ENCODE data around the gene PPWD1.

PPWD1 gene

GRCh38 chr5:65562731-65563701, at the start of gene PPWD1, which contains the start of gene CENPK:
Gene PPWD1 (plus strand): TSS chr5:65563296. CDS start chr5:65563311, 15 bp downstream.
Gene CENPK (minus strand): TSS chr5:65563168. CDS start chr5:65554907, 8,261 bp downstream.
- peak; percentile 81 to 97 for DNase-seq (ENCODE audit: low read depth in 1 of 2, low spot score in 1 of 2)
- in situ Hi-C loops (cut with HindIII; ENCODE audit: low pct_unique_long_range_greater_than_20kb, low sequenced_read_pairs): no loop called here
- no peak for TF ChIP-seq JUND (IDR thresholded peaks at IDR 0.05; ENCODE audit: low read depth)

GRCh38 chr5:65525726-65526125, 37.4 kb upstream of the PPWD1 start:
- DNase-seq (ENCODE audit: low read depth in 1 of 2, low spot score in 1 of 2): no peak
- TF ChIP-seq JUND (IDR thresholded peaks at IDR 0.05; ENCODE audit: low read depth): no peak
- in situ Hi-C loops (cut with HindIII; ENCODE audit: low pct_unique_long_range_greater_than_20kb, low sequenced_read_pairs): no loop called here

GRCh38 chr5:65530904-65531303, 32.2 kb upstream of the PPWD1 start:
- no peak for DNase-seq (ENCODE audit: low read depth in 1 of 2, low spot score in 1 of 2)
- TF ChIP-seq JUND (IDR thresholded peaks at IDR 0.05; ENCODE audit: low read depth): no peak
- in situ Hi-C loops (cut with HindIII; ENCODE audit: low pct_unique_long_range_greater_than_20kb, low sequenced_read_pairs): no loop called here

- in situ Hi-C loops (cut with HindIII; ENCODE audit: low pct_unique_long_range_greater_than_20kb, low sequenced_read_pairs): no loop called here
- TF ChIP-seq JUND (IDR thresholded peaks at IDR 0.05; ENCODE audit: low read depth): no peak
- no peak for DNase-seq (ENCODE audit: low read depth in 1 of 2, low spot score in 1 of 2)
These were observed 27.5 kb upstream of the PPWD1 start for GRCh38 chr5:65535529-65535987.

- in situ Hi-C loops (cut with HindIII; ENCODE audit: low pct_unique_long_range_greater_than_20kb, low sequenced_read_pairs): no loop called here
These were observed 23.3 kb upstream of the PPWD1 start for GRCh38 chr5:65539827-65540226.

GRCh38 chr5:65544473-65544872, 18.6 kb upstream of the PPWD1 start:
- no peak for TF ChIP-seq JUND (IDR thresholded peaks at IDR 0.05; ENCODE audit: low read depth)
- in situ Hi-C loops (cut with HindIII; ENCODE audit: low pct_unique_long_range_greater_than_20kb, low sequenced_read_pairs): no loop called here
- no peak for DNase-seq (ENCODE audit: low read depth in 1 of 2, low spot score in 1 of 2)

More at GRCh38 chr5:65539827-65540226, 23.3 kb upstream of the PPWD1 start:
- TF ChIP-seq JUND (IDR thresholded peaks at IDR 0.05; ENCODE audit: low read depth): no peak
- no peak for DNase-seq (ENCODE audit: low read depth in 1 of 2, low spot score in 1 of 2)

GRCh38 chr5:65546141-65546540, 17.0 kb upstream of the PPWD1 start:
- no peak for DNase-seq (ENCODE audit: low read depth in 1 of 2, low spot score in 1 of 2)
- TF ChIP-seq JUND (IDR thresholded peaks at IDR 0.05; ENCODE audit: low read depth): no peak
- in situ Hi-C loops (cut with HindIII; ENCODE audit: low pct_unique_long_range_greater_than_20kb, low sequenced_read_pairs): no loop called here

- no peak for TF ChIP-seq JUND (IDR thresholded peaks at IDR 0.05; ENCODE audit: low read depth)
- in situ Hi-C loops (cut with HindIII; ENCODE audit: low pct_unique_long_range_greater_than_20kb, low sequenced_read_pairs): no loop called here
- DNase-seq (ENCODE audit: low read depth in 1 of 2, low spot score in 1 of 2): no peak
These were observed 14.8 kb upstream of the PPWD1 start for GRCh38 chr5:65548281-65548680.

- no peak for TF ChIP-seq JUND (IDR thresholded peaks at IDR 0.05; ENCODE audit: low read depth)
- in situ Hi-C loops (cut with HindIII; ENCODE audit: low pct_unique_long_range_greater_than_20kb, low sequenced_read_pairs): no loop called here
These were observed 9.2 kb upstream of the PPWD1 start for GRCh38 chr5:65553941-65554340.

GRCh38 chr5:65555287-65555686, 7.8 kb upstream of the PPWD1 start:
- DNase-seq (ENCODE audit: low read depth in 1 of 2, low spot score in 1 of 2): no peak
- no peak for TF ChIP-seq JUND (IDR thresholded peaks at IDR 0.05; ENCODE audit: low read depth)
- in situ Hi-C loops (cut with HindIII; ENCODE audit: low pct_unique_long_range_greater_than_20kb, low sequenced_read_pairs): no loop called here

More at GRCh38 chr5:65553941-65554340, 9.2 kb upstream of the PPWD1 start:
- DNase-seq (ENCODE audit: low read depth in 1 of 2, low spot score in 1 of 2): no peak

GRCh38 chr5:65556181-65556580, 6.9 kb upstream of the PPWD1 start:
- no peak for DNase-seq (ENCODE audit: low read depth in 1 of 2, low spot score in 1 of 2)
- in situ Hi-C loops (cut with HindIII; ENCODE audit: low pct_unique_long_range_greater_than_20kb, low sequenced_read_pairs): no loop called here
- TF ChIP-seq JUND (IDR thresholded peaks at IDR 0.05; ENCODE audit: low read depth): no peak

- TF ChIP-seq JUND (IDR thresholded peaks at IDR 0.05; ENCODE audit: low read depth): no peak
- DNase-seq (ENCODE audit: low read depth in 1 of 2, low spot score in 1 of 2): no peak
- in situ Hi-C loops (cut with HindIII; ENCODE audit: low pct_unique_long_range_greater_than_20kb, low sequenced_read_pairs): no loop called here
These were observed 6.4 kb upstream of the PPWD1 start for GRCh38 chr5:65556718-65557117.

- in situ Hi-C loops (cut with HindIII; ENCODE audit: low pct_unique_long_range_greater_than_20kb, low sequenced_read_pairs): no loop called here
- no peak for TF ChIP-seq JUND (IDR thresholded peaks at IDR 0.05; ENCODE audit: low read depth)
- DNase-seq (ENCODE audit: low read depth in 1 of 2, low spot score in 1 of 2): no peak
These were observed 681 bp downstream of the PPWD1 start for GRCh38 chr5:65563777-65564176.

All from T47D (cell line).